Heart right ventricle (tissue), 16 donors: ENCODE measurements around the gene CEP104. TPM values are rescaled to one million over a fixed set of nuclear protein-coding genes. Genes with fewer than 3 reads are reported as not detected.

Experiments
- ATAC-seq, 8 donors: fragments of 200-7000 bp; cut with Tn5 transposase; one replicate each; pipeline ENCODE4 v1.9.1; 2020; ENCODE audit warnings: mild to moderate bottlenecking in 8 of 8, moderate library complexity in 8 of 8, moderate number of reproducible peaks in 1 of 8
- DNase-seq, 2 donors: peaks; one replicate each; pipeline ENCODE4 v3.0.0-alpha.2; 2020
- H3K27ac ChIP-seq, 10 donors: fragments of 200-600 bp; sonication (generic) in 2 of 10; one replicate each; pipeline versions ENCODE4 v1.5.0 to v1.8.0; 2020 to 2022; ENCODE audit warnings: mild to moderate bottlenecking in 3 of 10
- H3K27me3 ChIP-seq, 7 donors: fragments of 200-600 bp; one replicate each; pipeline ENCODE4 v1.8.0; 2021 to 2022; ENCODE audit warnings: mild to moderate bottlenecking in 2 of 7
- H3K36me3 ChIP-seq, 9 donors: fragments of 200-600 bp; sonication (generic) in 1 of 9; one replicate each; pipeline versions ENCODE4 v1.5.0 to v1.8.0; 2020 to 2022; ENCODE audit warnings: mild to moderate bottlenecking in 2 of 9
- H3K4me1 ChIP-seq, 9 donors: fragments of 200-600 bp; sonication (generic) in 1 of 9; one replicate each; pipeline versions ENCODE4 v1.5.0 to v1.8.0; 2020 to 2022; ENCODE audit warnings: mild to moderate bottlenecking in 4 of 9
- H3K4me3 ChIP-seq, 10 donors: fragments of 200-600 bp; sonication (generic) in 2 of 10; one replicate each; pipeline versions ENCODE4 v1.5.0 to v1.8.0; 2020 to 2022; ENCODE audit warnings: mild to moderate bottlenecking in 7 of 10, moderate library complexity in 2 of 10
- H3K9me3 ChIP-seq, 11 donors: fragments of 200-600 bp in 10 of 11; sonication (generic) in 2 of 11; one replicate each; pipeline versions ENCODE4 v1.5.0 to v1.8.0; 2013 to 2022; ENCODE audit warnings: mild to moderate bottlenecking in 2 of 11, control low read depth in 1 of 11, moderate library complexity in 1 of 11
- CTCF ChIP-seq, 9 donors: fragments of 200-600 bp; sonication (generic) in 2 of 9; IDR thresholded peaks; one replicate each; pipeline versions ENCODE4 v1.5.0 to v1.8.0; 2021 to 2022; ENCODE audit warnings: antibody characterized with exemption in 9 of 9, mild to moderate bottlenecking in 5 of 9, moderate library complexity in 1 of 9
- WGBS, 2 donors: extraction: QIAGEN DNeasy Blood & Tissue Kit; methylation state at CpG; one replicate each; pipeline ENCODE4 v1.1.7; 2013; ENCODE audit warnings: inconsistent platforms in 1 of 2; 5-methylcytosine and 5-hydroxymethylcytosine counted together
- intact Hi-C, 10 donors: fragments of 100-400 bp; cut with DNase I; formaldehyde crosslinking; loops; one replicate each; pipeline versions ENCODE4 v1.11.1 to v1.14.2; 2022
- polyA plus RNA-seq, 2 donors: library from polyadenylated mRNA; stranded (reverse); fragments of 200-250 nt; gene quantifications; one replicate each; pipeline ENCODE4 v1.2.3, GENCODE V29; 2013
- total RNA-seq, 10 donors: library from RNA; stranded (reverse); fragmentation: NEBNext Ultra II Directional in 3 of 10; extraction: Animal tissue kit (Norgen Biotek cat#: 25700) in 3 of 10; gene quantifications; one replicate each; pipeline versions ENCODE4 v1.2.1 to v1.2.4, GENCODE V29; 2021 to 2023
- donor health status: Arrhythmogenic right ventricular cardiomyopathy.
- donor health status: ischemic (EF 13 %, LVEDD 7.1; RV severe dilation, severe dysfunction).
- donor health status: healthy with polysubstance abuse.
- donor health status: DM: no; HTN: yes; CAD: no.
- donor health status: DM: no; HTN: no; CAD: no.
- donor health status: ischemic (EF 25% LVEDD 6.9; RV normal size, moderate dysfunction).
- donor health status: ischemic (EF 25% LVEDD 5.7; RV mildly dilated, moderate dysfunction).
- donor health status: healthy.
- donor health status: DM: yes; HTN: yes; CAD: no.
- donor health status: Ischemic cardiomyopathy.
- donor health status: ischemic (EF 35%, LVEDD 5.7; RV mildly dilated, moderate dysfunction).
- donor health status: nonischemic (EF 11% LVEDD 7.7; RV severe dilation, severe dysfunction).
- donor health status: DM: yes; HTN: yes; CAD: no.
- donor health status: PGD.
- donor health status: ischemic (EF 29% LVEDD 5.4; RV normal size, mild dysfunction).
- donor health status: nonischemic (EF 23%, LVEDD 6.1; RV moderate dilation, normal function).

The CEP104 gene
- total and polyA plus RNA-seq, 12 donors, result 4.9 to 42.9 (median 27.2) TPM

GRCh38 chr1:3893190-3893589, 36.2 kb upstream of the CEP104 start:
- no peak for ATAC-seq
- H3K27ac ChIP-seq, result no peak overlapping the region
- peaks cover 0 to 13% (median 8%) of the 10 kb centered on the region in 11 donors for H3K9me3 ChIP-seq
- H3K36me3 ChIP-seq, result peaks cover 0 to 57% (median 21%) of the 10 kb centered on the region in 9 donors
- no peaks in the 10 kb centered on the region for H3K27me3 ChIP-seq
- no peak for TF ChIP-seq CTCF (IDR thresholded peaks at IDR 0.05)
- peaks cover 0 to 22% (median 6%) of the 10 kb centered on the region in 9 donors for H3K4me1 ChIP-seq
- intact Hi-C loops, result no loop called here
- DNase-seq, result no peak
- WGBS, 2 donors, result 77 to 87% methylated on average over 5 of the region's 5 CpGs
- no peak overlapping the region for H3K4me3 ChIP-seq

DNA sequence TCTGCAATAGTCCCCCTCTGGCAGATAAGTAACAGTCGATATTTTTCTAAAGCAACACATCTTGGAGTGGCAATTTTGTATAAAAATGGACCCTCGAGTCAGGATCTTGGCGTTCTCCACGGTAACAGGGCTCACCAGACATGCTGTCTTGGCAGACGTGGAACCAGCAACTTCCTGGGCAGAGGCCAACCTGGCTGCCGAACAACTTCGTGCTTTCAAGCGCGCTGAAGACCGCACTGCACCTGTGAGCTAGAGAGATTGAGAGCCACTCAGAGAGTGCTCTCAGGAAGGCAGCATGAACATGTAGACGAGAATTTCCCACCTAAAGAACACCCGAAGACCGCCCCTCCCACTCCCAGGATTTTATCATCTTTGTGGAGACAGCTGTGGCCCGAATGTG, 35.7 kb upstream of the CEP104 start:
- Histone ChIP-seq H3K27me3 (no peaks in the 10 kb centered on the region), H3K9me3 (peaks cover 0 to 8% (median 4%) of the 10 kb centered on the region in 11 donors), H3K4me3 (no peak overlapping the region), H3K4me1 (peaks cover 0 to 22% (median 6%) of the 10 kb centered on the region in 9 donors), H3K36me3 (peaks cover 0 to 61% (median 25%) of the 10 kb centered on the region in 9 donors), H3K27ac (no peak overlapping the region)
- ATAC-seq (peak in 3 of 8 donors; percentile 45 to 60 (median 57)), DNase-seq (peak in 1 of 2 donors; percentile 50)
- intact Hi-C loops, result no loop called here
- WGBS, 2 donors, result 61 to 64% methylated on average over 14 of the region's 14 CpGs
- no peak for TF ChIP-seq CTCF (IDR thresholded peaks at IDR 0.05)

DNA sequence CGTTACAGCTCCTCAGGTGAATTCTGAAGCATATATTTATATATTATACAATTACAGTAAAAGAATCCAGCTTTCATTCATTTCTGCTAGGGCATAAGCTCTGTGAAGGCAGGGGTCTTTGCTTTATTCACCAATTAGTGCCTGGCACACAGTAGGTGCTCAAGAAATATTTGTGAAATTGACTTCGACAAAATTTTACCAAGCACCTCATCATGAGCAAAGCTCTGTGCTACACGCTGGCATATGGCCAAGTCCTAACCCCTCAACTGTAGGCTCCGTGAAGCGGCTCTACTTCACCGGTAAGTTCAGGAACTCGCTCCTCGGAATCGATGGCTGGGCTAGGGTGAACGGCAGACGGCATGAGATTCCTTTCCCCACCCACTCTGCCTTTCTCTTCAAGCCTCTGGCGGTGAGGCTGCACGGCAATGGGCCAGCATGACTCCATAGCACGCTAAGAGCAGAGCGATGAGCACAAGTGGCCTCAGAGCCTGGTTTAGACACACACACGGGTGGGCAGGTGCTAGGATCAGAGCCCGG, 34.4 kb upstream of the CEP104 start:
- Histone ChIP-seq H3K27ac (peak overlapping the region in 1 of 10 donors; percentile 70), H3K36me3 (peaks cover 0 to 74% (median 26%) of the 10 kb centered on the region in 9 donors)
- intact Hi-C loops, result no loop called here

More for the DNA sequence above, 34.4 kb upstream of the CEP104 start:
- H3K4me1 ChIP-seq, result peaks cover 0 to 22% (median 6%) of the 10 kb centered on the region in 9 donors
- H3K27me3 ChIP-seq, result no peaks in the 10 kb centered on the region
- TF ChIP-seq CTCF (IDR thresholded peaks at IDR 0.05), result no peak
- no peaks in the 10 kb centered on the region for H3K9me3 ChIP-seq
- ATAC-seq (no peak), DNase-seq (no peak)
- 90 to 92% methylated on average over 17 of the region's 17 CpGs for WGBS, 2 donors
- peak overlapping the region in 1 of 10 donors; percentile 18 for H3K4me3 ChIP-seq
